Neural cell (in vitro differentiated cells): ENCODE results near the gene INPP4B. TPM values are rescaled to one million over a fixed set of nuclear protein-coding genes. Genes with fewer than 3 reads are reported as not detected.

Experiments
- H2AFZ ChIP-seq: fragments of 200-600, 300-800 bp; sonication (generic), shearing (Covaris generic); 2 replicates; pipeline ENCODE4 v1.6.0; 2014; ENCODE audit warnings: low read depth, mild to moderate bottlenecking, antibody characterized with exemption, low read length, moderate library complexity
- H3F3A ChIP-seq: fragments of 200-600 bp; shearing (Covaris generic); 2 replicates; pipeline ENCODE4 v1.6.1; 2016; ENCODE audit warnings: mild to moderate bottlenecking, moderate library complexity, mixed read lengths, antibody characterized with exemption, low read length; ENCODE audit not compliant: insufficient read depth, poor library complexity, severe bottlenecking
- H3K27ac ChIP-seq: fragments of 200-600, 300-800 bp; sonication (generic), shearing (Covaris generic); 2 replicates; pipeline ENCODE4 v1.5.1; 2014; ENCODE audit warnings: mild to moderate bottlenecking, low read length, moderate library complexity
- H3K27me3 ChIP-seq: fragments of 300-800, 200-600 bp; sonication (generic), shearing (Covaris generic); 2 replicates; pipeline ENCODE4 v1.6.0; 2014; ENCODE audit warnings: mild to moderate bottlenecking, low read depth, low read length, moderate library complexity; ENCODE audit not compliant: insufficient read depth
- H3K36me3 ChIP-seq: fragments of 300-800, 200-600 bp; sonication (generic), shearing (Covaris generic); 2 replicates; pipeline ENCODE4 v1.5.1; 2014; ENCODE audit warnings: mild to moderate bottlenecking, antibody characterized with exemption, low read length, moderate library complexity; ENCODE audit not compliant: insufficient read depth
- H3K4me2 ChIP-seq: fragments of 300-800, 200-600 bp; sonication (generic), shearing (Covaris generic); 2 replicates; pipeline ENCODE4 v1.6.0; 2014; ENCODE audit warnings: mild to moderate bottlenecking, low read length
- H3K4me3 ChIP-seq: fragments of 300-800, 200-600 bp; sonication (generic), shearing (Covaris generic); 2 replicates; pipeline ENCODE4 v1.5.1; 2014; ENCODE audit warnings: mild to moderate bottlenecking, low read length, moderate library complexity
- H3K79me2 ChIP-seq: fragments of 200-600 bp; shearing (Covaris generic); replicated peaks from 2 replicates; pipeline ENCODE4 v1.6.0; 2014; ENCODE audit warnings: mild to moderate bottlenecking, low read length, moderate library complexity; ENCODE audit not compliant: insufficient read depth
- H3K9ac ChIP-seq: fragments of 300-800, 200-600 bp; sonication (generic), shearing (Covaris generic); 2 replicates; pipeline ENCODE4 v1.6.1; 2016; ENCODE audit warnings: mild to moderate bottlenecking, low read length, mixed read lengths
- H3K9me2 ChIP-seq: fragments of 200-600 bp; shearing (Covaris generic); 2 replicates; pipeline ENCODE4 v1.6.1; 2016; ENCODE audit warnings: mild to moderate bottlenecking, low read length, mixed read lengths; ENCODE audit not compliant: insufficient read depth
- H3K9me3 ChIP-seq: fragments of 200-600, 300-800 bp; sonication (generic), shearing (Covaris generic); 2 replicates; pipeline ENCODE4 v1.6.1; 2016; ENCODE audit warnings: mild to moderate bottlenecking, mixed run types, low read length, moderate library complexity, mixed read lengths
- H4K20me1 ChIP-seq: fragments of 200-600 bp; shearing (Covaris generic); 2 replicates; pipeline ENCODE4 v1.6.1; 2016; ENCODE audit warnings: mild to moderate bottlenecking, mixed run types; ENCODE audit not compliant: insufficient read depth
- EP300 ChIP-seq: fragments of 450-650 bp; conservative IDR thresholded peaks from 2 replicates; pipeline ENCODE4 v1.6.1; 2014; ENCODE audit warnings: antibody characterized with exemption, mild to moderate bottlenecking, moderate library complexity; ENCODE audit not compliant: poor library complexity, severe bottlenecking
- EZH2 ChIP-seq: fragments of 200-600, 300-800 bp; shearing (Covaris generic), sonication (generic); IDR thresholded peaks from 2 replicates; pipeline ENCODE4 v1.6.1; 2014; ENCODE audit warnings: antibody characterized with exemption, low read length, borderline replicate concordance, mild to moderate bottlenecking; ENCODE audit not compliant: insufficient read depth, poor library complexity, severe bottlenecking
- MXI1 ChIP-seq: fragments of 450-650 bp; conservative IDR thresholded peaks from 2 replicates; pipeline ENCODE4 v1.6.1; 2014; ENCODE audit warnings: antibody characterized with exemption, mild to moderate bottlenecking; ENCODE audit not compliant: poor library complexity, severe bottlenecking
- POLR2AphosphoS5 ChIP-seq: IDR thresholded peaks from 2 replicates; pipeline ENCODE4 v1.6.1; 2012
- RAD21 ChIP-seq: fragments of 450-650 bp; conservative IDR thresholded peaks from 2 replicates; pipeline ENCODE4 v1.6.1; 2014; ENCODE audit warnings: antibody characterized with exemption, mild to moderate bottlenecking, moderate library complexity
- SMC3 ChIP-seq: fragments of 450-650 bp; conservative IDR thresholded peaks from 2 replicates; pipeline ENCODE4 v1.6.1; 2014; ENCODE audit warnings: antibody characterized with exemption, mild to moderate bottlenecking, moderate library complexity; ENCODE audit not compliant: poor library complexity
- TAF1 ChIP-seq: IDR thresholded peaks from 2 replicates; pipeline ENCODE4 v1.6.1; 2012; ENCODE audit warnings: low read depth
- polyA plus RNA-seq: library from polyadenylated mRNA; depleted of rRNA; stranded (reverse); fragments of >200 nt; gene quantifications from 2 replicates; pipeline ENCODE4 v1.2.3, GENCODE V29; 2014
- TF ChIP-seq, protein P1 (sequence below): IDR thresholded peaks from 2 replicates; pipeline ENCODE4 v1.6.1; 2012; ENCODE audit warnings: borderline replicate concordance
- TF ChIP-seq, protein P2 (sequence below): fragments of 450-650 bp; IDR thresholded peaks from 2 replicates; pipeline ENCODE4 v1.5.1; 2014; ENCODE audit warnings: antibody characterized with exemption, mild to moderate bottlenecking, moderate library complexity; ENCODE audit not compliant: poor library complexity, severe bottlenecking

Gene INPP4B
- polyA plus RNA-seq, 1 donor from 2014 or later: 0.30 TPM

DNA sequence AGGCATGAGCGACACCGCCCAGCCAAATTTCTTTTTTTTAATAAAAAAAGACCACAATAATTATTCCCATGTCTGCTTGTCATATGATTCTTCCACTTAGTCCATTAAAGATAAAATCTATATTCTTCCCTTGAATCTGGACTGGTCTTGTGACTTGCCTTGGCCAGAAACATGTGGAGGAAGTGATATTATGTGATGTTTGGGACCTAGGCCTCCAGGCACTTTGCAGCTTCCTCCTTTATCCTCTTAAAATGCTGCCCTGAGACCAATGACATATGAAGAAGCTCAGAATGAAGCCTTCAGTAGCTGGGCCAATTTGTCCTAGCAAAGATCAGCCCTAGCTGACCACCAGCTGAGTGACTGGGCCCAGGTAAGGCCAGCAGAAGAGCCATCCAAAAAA, 250.0 kb downstream of the INPP4B start:
- H3K4me2 ChIP-seq: no peak overlapping the region
- no peak overlapping the region for H3K27ac ChIP-seq
- H3K9ac ChIP-seq: no peak overlapping the region
- no peaks in the 10 kb centered on the region for H4K20me1 ChIP-seq
- TF ChIP-seq EZH2 (no peak), RAD21 (no peak), SMC3 (no peak), POLR2AphosphoS5 (no peak), EP300 (no peak), TAF1 (no peak), MXI1 (no peak)
- TF ChIP-seq, protein P1, sequence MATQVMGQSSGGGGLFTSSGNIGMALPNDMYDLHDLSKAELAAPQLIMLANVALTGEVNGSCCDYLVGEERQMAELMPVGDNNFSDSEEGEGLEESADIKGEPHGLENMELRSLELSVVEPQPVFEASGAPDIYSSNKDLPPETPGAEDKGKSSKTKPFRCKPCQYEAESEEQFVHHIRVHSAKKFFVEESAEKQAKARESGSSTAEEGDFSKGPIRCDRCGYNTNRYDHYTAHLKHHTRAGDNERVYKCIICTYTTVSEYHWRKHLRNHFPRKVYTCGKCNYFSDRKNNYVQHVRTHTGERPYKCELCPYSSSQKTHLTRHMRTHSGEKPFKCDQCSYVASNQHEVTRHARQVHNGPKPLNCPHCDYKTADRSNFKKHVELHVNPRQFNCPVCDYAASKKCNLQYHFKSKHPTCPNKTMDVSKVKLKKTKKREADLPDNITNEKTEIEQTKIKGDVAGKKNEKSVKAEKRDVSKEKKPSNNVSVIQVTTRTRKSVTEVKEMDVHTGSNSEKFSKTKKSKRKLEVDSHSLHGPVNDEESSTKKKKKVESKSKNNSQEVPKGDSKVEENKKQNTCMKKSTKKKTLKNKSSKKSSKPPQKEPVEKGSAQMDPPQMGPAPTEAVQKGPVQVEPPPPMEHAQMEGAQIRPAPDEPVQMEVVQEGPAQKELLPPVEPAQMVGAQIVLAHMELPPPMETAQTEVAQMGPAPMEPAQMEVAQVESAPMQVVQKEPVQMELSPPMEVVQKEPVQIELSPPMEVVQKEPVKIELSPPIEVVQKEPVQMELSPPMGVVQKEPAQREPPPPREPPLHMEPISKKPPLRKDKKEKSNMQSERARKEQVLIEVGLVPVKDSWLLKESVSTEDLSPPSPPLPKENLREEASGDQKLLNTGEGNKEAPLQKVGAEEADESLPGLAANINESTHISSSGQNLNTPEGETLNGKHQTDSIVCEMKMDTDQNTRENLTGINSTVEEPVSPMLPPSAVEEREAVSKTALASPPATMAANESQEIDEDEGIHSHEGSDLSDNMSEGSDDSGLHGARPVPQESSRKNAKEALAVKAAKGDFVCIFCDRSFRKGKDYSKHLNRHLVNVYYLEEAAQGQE: no peak
- TF ChIP-seq, protein P2, sequence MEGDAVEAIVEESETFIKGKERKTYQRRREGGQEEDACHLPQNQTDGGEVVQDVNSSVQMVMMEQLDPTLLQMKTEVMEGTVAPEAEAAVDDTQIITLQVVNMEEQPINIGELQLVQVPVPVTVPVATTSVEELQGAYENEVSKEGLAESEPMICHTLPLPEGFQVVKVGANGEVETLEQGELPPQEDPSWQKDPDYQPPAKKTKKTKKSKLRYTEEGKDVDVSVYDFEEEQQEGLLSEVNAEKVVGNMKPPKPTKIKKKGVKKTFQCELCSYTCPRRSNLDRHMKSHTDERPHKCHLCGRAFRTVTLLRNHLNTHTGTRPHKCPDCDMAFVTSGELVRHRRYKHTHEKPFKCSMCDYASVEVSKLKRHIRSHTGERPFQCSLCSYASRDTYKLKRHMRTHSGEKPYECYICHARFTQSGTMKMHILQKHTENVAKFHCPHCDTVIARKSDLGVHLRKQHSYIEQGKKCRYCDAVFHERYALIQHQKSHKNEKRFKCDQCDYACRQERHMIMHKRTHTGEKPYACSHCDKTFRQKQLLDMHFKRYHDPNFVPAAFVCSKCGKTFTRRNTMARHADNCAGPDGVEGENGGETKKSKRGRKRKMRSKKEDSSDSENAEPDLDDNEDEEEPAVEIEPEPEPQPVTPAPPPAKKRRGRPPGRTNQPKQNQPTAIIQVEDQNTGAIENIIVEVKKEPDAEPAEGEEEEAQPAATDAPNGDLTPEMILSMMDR: no peak
- H3F3A ChIP-seq: no peaks in the 10 kb centered on the region
- H3K27me3 ChIP-seq: no peaks in the 10 kb centered on the region
- H3K36me3 ChIP-seq: no peaks in the 10 kb centered on the region
- H3K79me2 ChIP-seq: no peaks in the 10 kb centered on the region
- H3K9me2 ChIP-seq: no peaks in the 10 kb centered on the region
- H3K4me3 ChIP-seq: no peak overlapping the region
- H2AFZ ChIP-seq: no peak overlapping the region
- no peaks in the 10 kb centered on the region for H3K9me3 ChIP-seq

DNA sequence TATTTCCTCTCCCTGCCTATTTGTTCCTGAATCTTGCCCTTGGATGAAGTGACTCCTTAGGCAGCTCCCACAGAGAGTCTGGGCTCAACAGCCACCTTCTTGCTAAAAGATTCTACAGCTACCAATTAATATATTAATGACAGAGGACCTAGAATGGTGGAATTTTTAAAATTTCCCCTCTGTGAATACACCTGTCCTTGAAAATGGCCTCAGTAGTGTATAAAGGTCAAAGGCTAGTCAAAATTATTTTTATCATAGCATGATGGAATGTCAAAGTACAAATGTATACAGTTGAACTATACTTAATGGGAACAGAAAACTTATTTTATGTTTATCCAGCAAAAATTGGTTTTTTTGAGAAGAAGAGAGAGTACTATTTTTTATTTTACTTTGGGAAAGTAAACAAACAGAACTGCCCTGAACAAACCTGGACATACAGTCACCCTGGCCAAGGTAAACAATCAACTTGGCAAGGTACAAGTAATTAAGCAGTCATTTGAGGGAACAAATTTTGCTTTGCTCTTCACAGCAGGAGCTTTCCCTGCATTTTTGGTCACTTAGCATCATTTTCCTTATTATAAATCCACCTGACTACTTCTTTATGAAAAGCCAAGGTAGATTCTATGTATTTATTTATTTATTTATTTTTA, 250.8 kb downstream of the INPP4B start:
- Histone ChIP-seq H3K36me3 (no peaks in the 10 kb centered on the region), H3K9me2 (no peaks in the 10 kb centered on the region), H3K9ac (no peak overlapping the region), H3K27me3 (no peaks in the 10 kb centered on the region), H3K79me2 (no peaks in the 10 kb centered on the region), H3K4me3 (no peak overlapping the region), H2AFZ (no peak overlapping the region), H3F3A (no peaks in the 10 kb centered on the region), H3K4me2 (no peak overlapping the region), H4K20me1 (no peaks in the 10 kb centered on the region), H3K27ac (no peak overlapping the region), H3K9me3 (no peaks in the 10 kb centered on the region)
- TF ChIP-seq, protein P2: no peak
- TF ChIP-seq EP300 (no peak), RAD21 (no peak), POLR2AphosphoS5 (no peak), SMC3 (no peak), TAF1 (no peak), MXI1 (no peak), EZH2 (no peak)
- TF ChIP-seq, protein P1: no peak
